ENCODE data around the gene DAP. TPM values are rescaled to one million over a fixed set of nuclear protein-coding genes. Genes with fewer than 3 reads are reported as not detected.
"Not testable (repeated sequence)": the region's sequence is repeated elsewhere in the genome, so short reads cannot be mapped to it uniquely, and the experiment has no call there.

DAP gene
- total RNA-seq, 1 donor from 2014 or later: 38.5 TPM

DNA sequence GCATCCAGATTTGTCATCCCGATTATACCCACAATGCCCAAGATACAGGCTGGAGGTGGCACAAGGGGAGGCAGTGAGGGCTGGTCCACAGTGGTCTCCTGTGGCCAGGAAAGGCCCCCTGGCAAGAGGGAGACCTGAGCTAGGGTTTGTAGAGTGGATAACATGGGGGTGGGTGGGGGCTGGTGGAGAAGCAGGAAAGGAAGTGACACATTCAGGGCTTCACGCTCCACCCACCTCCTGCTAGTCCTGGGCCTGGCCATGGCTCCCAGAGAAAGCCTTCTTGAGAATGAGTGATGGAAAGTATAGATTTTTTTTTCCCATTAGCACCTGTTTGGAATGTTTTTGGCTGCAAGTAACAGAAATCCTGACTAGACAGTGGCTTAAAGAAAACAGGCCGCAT lies 115.9 kb downstream of the DAP start:
- Mint-ChIP-seq H3K36me3 (ENCODE audit: unreplicated experiment) (peaks cover 3% of the 10 kb centered on the region), H3K27ac (ENCODE audit: unreplicated experiment) (no peak overlapping the region), H3K4me3 (ENCODE audit: unreplicated experiment) (no peak overlapping the region), H3K27me3 (ENCODE audit: unreplicated experiment) (peaks cover 2% of the 10 kb centered on the region), H3K9me3 (ENCODE audit: unreplicated experiment) (no peaks in the 10 kb centered on the region), H3K4me1 (ENCODE audit: low read depth, unreplicated experiment) (peaks cover 13% of the 10 kb centered on the region)
- no peak for DNase-seq
- TF ChIP-seq, protein P1, sequence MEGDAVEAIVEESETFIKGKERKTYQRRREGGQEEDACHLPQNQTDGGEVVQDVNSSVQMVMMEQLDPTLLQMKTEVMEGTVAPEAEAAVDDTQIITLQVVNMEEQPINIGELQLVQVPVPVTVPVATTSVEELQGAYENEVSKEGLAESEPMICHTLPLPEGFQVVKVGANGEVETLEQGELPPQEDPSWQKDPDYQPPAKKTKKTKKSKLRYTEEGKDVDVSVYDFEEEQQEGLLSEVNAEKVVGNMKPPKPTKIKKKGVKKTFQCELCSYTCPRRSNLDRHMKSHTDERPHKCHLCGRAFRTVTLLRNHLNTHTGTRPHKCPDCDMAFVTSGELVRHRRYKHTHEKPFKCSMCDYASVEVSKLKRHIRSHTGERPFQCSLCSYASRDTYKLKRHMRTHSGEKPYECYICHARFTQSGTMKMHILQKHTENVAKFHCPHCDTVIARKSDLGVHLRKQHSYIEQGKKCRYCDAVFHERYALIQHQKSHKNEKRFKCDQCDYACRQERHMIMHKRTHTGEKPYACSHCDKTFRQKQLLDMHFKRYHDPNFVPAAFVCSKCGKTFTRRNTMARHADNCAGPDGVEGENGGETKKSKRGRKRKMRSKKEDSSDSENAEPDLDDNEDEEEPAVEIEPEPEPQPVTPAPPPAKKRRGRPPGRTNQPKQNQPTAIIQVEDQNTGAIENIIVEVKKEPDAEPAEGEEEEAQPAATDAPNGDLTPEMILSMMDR (IDR thresholded peaks at IDR 0.05; ENCODE audit: partially characterized antibody, unreplicated experiment): no peak

DNA sequence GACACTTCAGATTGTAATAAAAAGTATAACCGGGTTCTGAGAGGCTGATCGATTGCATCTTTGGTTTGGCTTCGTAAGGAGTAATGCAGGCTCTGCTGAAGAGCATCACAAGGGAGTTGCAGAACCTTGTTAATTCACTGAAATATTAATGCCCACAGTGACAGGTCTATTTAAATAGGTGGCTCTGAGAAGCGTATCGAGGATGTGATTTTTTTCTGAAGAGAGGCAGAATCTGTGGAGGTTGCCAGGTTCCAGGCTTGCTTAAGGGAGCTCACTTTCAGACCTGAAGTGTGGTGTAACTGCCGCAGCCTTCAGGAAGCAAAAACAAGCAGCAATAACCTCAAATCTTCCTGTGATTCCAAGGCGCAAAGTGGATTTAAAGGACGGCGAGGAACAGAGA lies 116.8 kb downstream of the DAP start:
- H3K27me3 Mint-ChIP-seq (ENCODE audit: unreplicated experiment): peaks cover 2% of the 10 kb centered on the region
- H3K9me3 Mint-ChIP-seq (ENCODE audit: unreplicated experiment): no peaks in the 10 kb centered on the region
- H3K4me1 Mint-ChIP-seq (ENCODE audit: low read depth, unreplicated experiment): peaks cover 13% of the 10 kb centered on the region
- peaks cover 3% of the 10 kb centered on the region for H3K36me3 Mint-ChIP-seq (ENCODE audit: unreplicated experiment)
- no peak overlapping the region for H3K27ac Mint-ChIP-seq (ENCODE audit: unreplicated experiment)
- H3K4me3 Mint-ChIP-seq (ENCODE audit: unreplicated experiment): no peak overlapping the region
- TF ChIP-seq, protein P1 (IDR thresholded peaks at IDR 0.05; ENCODE audit: partially characterized antibody, unreplicated experiment): no peak
- DNase-seq: no peak

DNA sequence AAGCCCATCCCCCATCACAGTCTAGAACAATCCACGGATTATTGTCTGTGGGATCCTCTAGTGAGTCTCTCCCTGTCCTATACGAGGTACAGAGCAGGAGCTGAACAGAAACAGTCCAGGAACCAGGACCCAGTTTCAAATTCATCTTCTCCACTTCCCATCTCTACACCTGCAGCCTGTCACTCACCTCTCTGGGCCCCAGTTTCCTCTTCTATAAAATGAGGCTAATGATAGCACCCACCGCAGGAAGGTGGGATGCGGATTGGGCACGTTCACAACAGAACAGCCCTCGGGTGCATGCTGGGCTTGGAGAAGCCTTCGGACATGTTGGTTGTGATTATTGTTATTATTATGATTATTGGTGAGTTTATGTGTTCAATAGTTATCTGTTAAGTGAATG lies 118.7 kb downstream of the DAP start:
- peaks cover 5% of the 10 kb centered on the region for H3K27me3 Mint-ChIP-seq (ENCODE audit: unreplicated experiment)
- H3K4me3 Mint-ChIP-seq (ENCODE audit: unreplicated experiment): no peak overlapping the region
- H3K36me3 Mint-ChIP-seq (ENCODE audit: unreplicated experiment): peaks cover 3% of the 10 kb centered on the region
- TF ChIP-seq, protein P1 (IDR thresholded peaks at IDR 0.05; ENCODE audit: partially characterized antibody, unreplicated experiment): no peak
- H3K9me3 Mint-ChIP-seq (ENCODE audit: unreplicated experiment): no peaks in the 10 kb centered on the region
- H3K4me1 Mint-ChIP-seq (ENCODE audit: low read depth, unreplicated experiment): peaks cover 13% of the 10 kb centered on the region
- no peak overlapping the region for H3K27ac Mint-ChIP-seq (ENCODE audit: unreplicated experiment)
- no peak for DNase-seq

DNA sequence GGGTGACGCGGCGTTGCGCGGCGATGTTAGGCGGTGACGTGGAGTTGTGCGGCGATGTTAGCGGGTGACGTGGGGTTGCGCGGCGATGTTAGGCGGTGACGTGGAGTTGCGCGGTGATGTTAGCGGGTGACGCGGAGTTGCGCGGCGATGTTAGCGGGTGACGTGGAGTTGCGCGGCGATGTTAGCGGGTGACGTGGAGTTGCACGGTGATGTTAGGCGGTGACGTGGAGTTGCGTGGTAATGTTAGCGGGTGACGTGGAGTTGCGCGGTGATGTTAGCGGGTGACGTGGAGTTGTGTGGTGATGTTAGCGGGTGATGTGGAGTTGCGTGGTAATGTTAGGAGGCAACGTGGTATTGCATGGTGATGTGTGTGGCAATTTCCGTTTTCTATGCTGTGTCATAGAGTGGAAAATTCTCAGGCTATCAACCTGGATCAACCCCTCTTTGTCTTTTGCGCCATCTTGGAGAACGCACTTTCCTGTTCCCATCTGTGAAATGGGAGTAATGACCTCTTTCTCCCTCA lies 121.1 kb downstream of the DAP start:
- Mint-ChIP-seq H3K27me3 (ENCODE audit: unreplicated experiment) (peaks cover 5% of the 10 kb centered on the region), H3K9me3 (ENCODE audit: unreplicated experiment) (no peaks in the 10 kb centered on the region), H3K4me1 (ENCODE audit: low read depth, unreplicated experiment) (peaks cover 19% of the 10 kb centered on the region), H3K27ac (ENCODE audit: unreplicated experiment) (no peak overlapping the region), H3K36me3 (ENCODE audit: unreplicated experiment) (no peaks in the 10 kb centered on the region), H3K4me3 (ENCODE audit: unreplicated experiment) (no peak overlapping the region)
- TF ChIP-seq, protein P1 (IDR thresholded peaks at IDR 0.05; ENCODE audit: partially characterized antibody, unreplicated experiment): no peak
- no peak for DNase-seq

DNA sequence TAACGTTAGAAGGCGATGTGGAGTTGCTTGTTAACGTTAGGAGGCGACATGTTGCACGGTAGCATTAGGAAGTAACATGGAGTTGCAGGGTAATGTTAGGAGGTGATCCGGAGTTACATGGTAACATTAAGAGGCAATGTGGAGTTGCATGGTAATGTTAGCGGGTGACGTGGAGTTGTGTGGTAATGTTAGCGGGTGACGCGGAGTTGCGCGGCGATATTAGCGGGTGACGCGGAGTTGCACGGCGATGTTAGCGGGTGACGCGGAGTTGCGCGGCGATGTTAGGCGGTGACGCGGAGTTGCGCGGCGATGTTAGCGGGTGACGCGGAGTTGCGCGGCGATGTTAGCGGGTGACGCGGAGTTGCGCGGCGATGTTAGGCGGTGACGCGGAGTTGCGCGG lies 122.3 kb downstream of the DAP start:
- not testable (repeated sequence) for H3K36me3 Mint-ChIP-seq (ENCODE audit: unreplicated experiment); H3K27me3 Mint-ChIP-seq (ENCODE audit: unreplicated experiment); DNase-seq; H3K4me3 Mint-ChIP-seq (ENCODE audit: unreplicated experiment); H3K9me3 Mint-ChIP-seq (ENCODE audit: unreplicated experiment); H3K27ac Mint-ChIP-seq (ENCODE audit: unreplicated experiment)
- peaks cover 17% of the 10 kb centered on the region for H3K4me1 Mint-ChIP-seq (ENCODE audit: low read depth, unreplicated experiment)
